ENCODE data around the gene CCL7. TPM values are rescaled to one million over a fixed set of nuclear protein-coding genes. Genes with fewer than 3 reads are reported as not detected.

The CCL7 gene
- total RNA-seq, 4 donors from 2014 or later: not detected

DNA sequence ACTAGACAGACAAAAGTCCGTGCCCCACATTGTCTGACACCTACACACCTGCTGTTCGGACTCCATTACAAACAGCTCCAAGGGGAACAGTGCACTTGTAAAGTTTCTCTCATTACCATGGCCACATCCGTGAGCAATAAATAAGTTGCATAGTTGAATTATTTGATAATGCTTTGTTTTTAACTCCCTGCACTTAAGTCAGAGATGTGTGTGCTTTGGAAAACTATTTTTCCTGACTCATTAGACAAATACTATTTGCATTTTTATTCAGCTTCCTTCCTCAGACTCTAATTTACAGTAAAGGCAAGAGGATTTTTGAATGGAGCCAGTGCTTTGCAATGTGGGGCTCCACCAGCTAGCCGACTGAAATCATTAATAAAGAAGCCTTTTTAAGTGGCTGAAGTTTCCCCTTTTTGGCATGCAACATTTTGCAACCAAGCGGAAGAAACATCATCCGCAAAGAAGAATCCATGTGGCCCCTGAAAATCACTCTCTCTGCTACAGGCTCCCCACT, 21.5 kb upstream of the CCL7 start:
- TF ChIP-seq, protein P1, sequence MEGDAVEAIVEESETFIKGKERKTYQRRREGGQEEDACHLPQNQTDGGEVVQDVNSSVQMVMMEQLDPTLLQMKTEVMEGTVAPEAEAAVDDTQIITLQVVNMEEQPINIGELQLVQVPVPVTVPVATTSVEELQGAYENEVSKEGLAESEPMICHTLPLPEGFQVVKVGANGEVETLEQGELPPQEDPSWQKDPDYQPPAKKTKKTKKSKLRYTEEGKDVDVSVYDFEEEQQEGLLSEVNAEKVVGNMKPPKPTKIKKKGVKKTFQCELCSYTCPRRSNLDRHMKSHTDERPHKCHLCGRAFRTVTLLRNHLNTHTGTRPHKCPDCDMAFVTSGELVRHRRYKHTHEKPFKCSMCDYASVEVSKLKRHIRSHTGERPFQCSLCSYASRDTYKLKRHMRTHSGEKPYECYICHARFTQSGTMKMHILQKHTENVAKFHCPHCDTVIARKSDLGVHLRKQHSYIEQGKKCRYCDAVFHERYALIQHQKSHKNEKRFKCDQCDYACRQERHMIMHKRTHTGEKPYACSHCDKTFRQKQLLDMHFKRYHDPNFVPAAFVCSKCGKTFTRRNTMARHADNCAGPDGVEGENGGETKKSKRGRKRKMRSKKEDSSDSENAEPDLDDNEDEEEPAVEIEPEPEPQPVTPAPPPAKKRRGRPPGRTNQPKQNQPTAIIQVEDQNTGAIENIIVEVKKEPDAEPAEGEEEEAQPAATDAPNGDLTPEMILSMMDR (IDR thresholded peaks at IDR 0.05): no peak
- no peak for TF ChIP-seq POLR2A (IDR thresholded peaks at IDR 0.05)
- H3K27ac ChIP-seq: peak overlapping the region in 2 of 4 donors; percentile 13 to 49
- H3K27me3 ChIP-seq: no peaks in the 10 kb centered on the region
- H3K36me3 ChIP-seq: no peaks in the 10 kb centered on the region
- no peak for DNase-seq
- no peaks in the 10 kb centered on the region for H3K9me3 ChIP-seq
- H3K4me3 ChIP-seq: no peak overlapping the region
- peaks cover 0 to 45% (median 11%) of the 10 kb centered on the region in 4 donors for H3K4me1 ChIP-seq

DNA sequence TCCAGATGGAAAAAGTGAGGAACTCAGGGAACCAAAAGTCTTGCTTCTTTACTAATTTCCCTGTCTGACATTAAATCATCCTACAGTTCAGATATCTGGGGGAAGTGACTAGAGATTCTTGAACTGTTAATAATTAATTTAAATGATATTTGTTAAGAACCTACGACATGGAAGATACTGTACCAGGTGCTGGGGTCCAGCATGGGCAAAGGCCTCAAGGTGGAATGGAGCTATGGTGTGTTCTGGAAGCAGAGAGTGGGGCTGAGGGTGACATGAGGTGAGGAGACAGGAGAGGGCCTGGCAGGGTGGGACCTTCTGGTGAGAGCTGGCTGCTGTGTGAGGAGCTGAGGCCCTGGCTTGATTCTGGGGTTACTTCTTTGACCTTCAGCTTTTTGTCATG, 21.0 kb upstream of the CCL7 start:
- no peak for DNase-seq
- Histone ChIP-seq H3K27ac (peak overlapping the region in 2 of 4 donors; percentile 13 to 49), H3K27me3 (no peaks in the 10 kb centered on the region), H3K36me3 (no peaks in the 10 kb centered on the region), H3K4me1 (peaks cover 0 to 48% (median 10%) of the 10 kb centered on the region in 4 donors), H3K4me3 (no peak overlapping the region), H3K9me3 (no peaks in the 10 kb centered on the region)
- TF ChIP-seq POLR2A (IDR thresholded peaks at IDR 0.05): no peak
- TF ChIP-seq, protein P1 (IDR thresholded peaks at IDR 0.05): no peak

DNA sequence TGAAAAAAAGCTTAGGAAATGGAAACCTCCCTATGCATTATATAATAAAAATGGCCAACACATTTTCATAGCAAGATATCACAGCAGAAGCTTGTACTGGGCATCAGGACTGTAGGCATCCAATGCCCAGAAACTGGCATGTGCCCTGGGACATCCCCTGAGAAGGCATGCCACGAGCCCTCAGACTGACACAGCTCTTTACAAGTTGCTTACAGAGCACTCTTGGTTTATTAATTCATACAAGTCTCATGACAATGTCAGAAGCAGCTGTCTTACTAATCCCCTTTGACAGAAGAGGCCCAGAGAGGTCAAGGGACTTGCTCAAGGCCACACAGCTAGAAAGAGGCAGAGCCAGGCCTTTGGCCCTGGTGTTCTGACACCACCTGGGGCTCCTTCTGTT, 20.5 kb upstream of the CCL7 start:
- Histone ChIP-seq H3K27me3 (no peaks in the 10 kb centered on the region), H3K4me3 (no peak overlapping the region), H3K4me1 (peaks cover 0 to 51% (median 10%) of the 10 kb centered on the region in 4 donors), H3K27ac (peak overlapping the region in 2 of 4 donors; percentile 13 to 49), H3K36me3 (no peaks in the 10 kb centered on the region), H3K9me3 (no peaks in the 10 kb centered on the region)
- TF ChIP-seq, protein P1 (IDR thresholded peaks at IDR 0.05): no peak
- TF ChIP-seq POLR2A (IDR thresholded peaks at IDR 0.05): no peak
- DNase-seq: no peak

DNA sequence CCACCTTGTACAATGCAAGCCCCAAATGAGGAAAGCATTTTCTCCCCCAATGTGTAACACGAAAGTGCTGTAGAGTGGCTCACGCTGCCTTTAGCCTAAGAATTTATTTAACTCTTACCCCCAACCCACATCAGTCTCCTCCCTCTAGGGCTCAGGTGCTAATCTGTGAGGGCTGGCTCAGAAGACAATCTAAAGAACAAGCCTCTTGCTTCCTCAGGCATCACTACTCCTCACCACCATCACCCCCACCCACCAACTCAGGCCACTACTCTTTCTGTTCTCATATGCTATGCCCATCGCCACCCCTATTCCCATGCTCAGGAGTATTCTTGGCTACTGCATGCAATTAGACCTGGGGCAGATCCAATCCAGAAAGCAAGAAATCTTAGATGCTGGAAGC, 18.8 kb upstream of the CCL7 start:
- Histone ChIP-seq H3K36me3 (no peaks in the 10 kb centered on the region), H3K4me3 (no peak overlapping the region), H3K27ac (peak overlapping the region in 2 of 4 donors; percentile 55 to 84), H3K9me3 (no peaks in the 10 kb centered on the region), H3K27me3 (no peaks in the 10 kb centered on the region), H3K4me1 (peaks cover 0 to 55% (median 10%) of the 10 kb centered on the region in 4 donors)
- no peak for DNase-seq
- TF ChIP-seq, protein P1 (IDR thresholded peaks at IDR 0.05): no peak
- no peak for TF ChIP-seq POLR2A (IDR thresholded peaks at IDR 0.05)

DNA sequence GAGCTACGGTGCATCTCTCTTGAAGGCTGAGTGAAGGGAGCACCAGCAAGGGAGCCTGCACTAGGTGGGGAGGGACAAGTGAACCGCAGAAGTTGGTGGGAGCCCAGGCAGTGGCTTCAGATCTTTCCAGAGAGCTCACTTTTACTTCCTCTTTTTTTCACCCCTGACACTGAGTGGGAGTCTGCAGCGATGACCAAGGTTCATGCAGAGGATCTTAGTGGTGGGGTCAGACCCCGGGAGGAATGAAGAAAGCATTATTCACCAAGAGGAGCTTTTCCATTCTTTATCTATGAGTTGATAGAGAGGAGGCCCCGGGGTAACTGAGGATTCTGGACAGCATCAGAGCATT, 18.0 kb upstream of the CCL7 start:
- H3K36me3 ChIP-seq: no peaks in the 10 kb centered on the region
- H3K9me3 ChIP-seq: no peaks in the 10 kb centered on the region
- H3K4me1 ChIP-seq: peaks cover 0 to 55% (median 10%) of the 10 kb centered on the region in 4 donors
- DNase-seq: no peak
- no peak overlapping the region for H3K4me3 ChIP-seq
- H3K27me3 ChIP-seq: no peaks in the 10 kb centered on the region
- peak overlapping the region in 3 of 4 donors; percentile 55 to 84 (median 63) for H3K27ac ChIP-seq
- TF ChIP-seq, protein P1 (IDR thresholded peaks at IDR 0.05): no peak
- no peak for TF ChIP-seq POLR2A (IDR thresholded peaks at IDR 0.05)
